ENCODE data around the gene BOLL.
"Not testable (repeated sequence)": the region's sequence is repeated elsewhere in the genome, so short reads cannot be mapped to it uniquely, and the experiment has no call there.

BOLL gene

GRCh38 chr2:197784956-197785941 is at the start of gene BOLL:
Gene BOLL, minus strand, starts transcription at chr2:197785319. Its CDS starts 3,469 bp downstream, at chr2:197781850.
- DNase-seq, result no peak

- DNase-seq, result not testable (repeated sequence)
Observed at GRCh38 chr2:197834771-197835170, 49.7 kb upstream of the BOLL start.

GRCh38 chr2:197828464-197829135 is 43.5 kb upstream of the BOLL start:
- DNase-seq, result no peak

GRCh38 chr2:197827618-197828017 is 42.5 kb upstream of the BOLL start:
- no peak for DNase-seq

- DNase-seq, result no peak
Observed at GRCh38 chr2:197822333-197822732, 37.2 kb upstream of the BOLL start.

GRCh38 chr2:197821550-197822289 is 36.6 kb upstream of the BOLL start:
- no peak for DNase-seq

GRCh38 chr2:197814526-197814925 is 29.4 kb upstream of the BOLL start:
- DNase-seq, result no peak

GRCh38 chr2:197813093-197813787 is 28.1 kb upstream of the BOLL start:
- DNase-seq, result no peak

- no peak for DNase-seq
Observed at GRCh38 chr2:197810491-197810890, 25.4 kb upstream of the BOLL start.

- no peak for DNase-seq
Observed at GRCh38 chr2:197810016-197810415, 24.9 kb upstream of the BOLL start.

- DNase-seq, result no peak
Observed at GRCh38 chr2:197809064-197809463, 23.9 kb upstream of the BOLL start.

- DNase-seq, result peak in 4 of 56 donors; percentile 6 to 33 (median 25)
Observed at GRCh38 chr2:197805715-197806633, 20.9 kb upstream of the BOLL start.

GRCh38 chr2:197804758-197805714 is 19.9 kb upstream of the BOLL start:
- DNase-seq, result peak in 32 of 56 donors; percentile 10 to 63 (median 34)

- DNase-seq, result peak; percentile 68 to 98 (median 92)
Observed at GRCh38 chr2:197804049-197804757, 19.1 kb upstream of the BOLL start, which contains the start of gene PLCL1. Gene PLCL1, plus strand, starts transcription at chr2:197804593.

GRCh38 chr2:197803033-197803444 is 17.9 kb upstream of the BOLL start:
- peak in 19 of 56 donors; percentile 5 to 63 (median 21) for DNase-seq

- no peak for DNase-seq
Observed at GRCh38 chr2:197801033-197801432, 15.9 kb upstream of the BOLL start.

- DNase-seq, result no peak
Observed at GRCh38 chr2:197800091-197800490, 15.0 kb upstream of the BOLL start.

GRCh38 chr2:197799068-197799467 is 13.9 kb upstream of the BOLL start:
- DNase-seq, result no peak

Measured in amygdala (tissue), 56 donors.